Stimulated activated CD4-positive, alpha-beta T cell treated with anti-CD3 and anti-CD28 coated beads, Interleukin-12 subunit alpha, Interleukin-12 subunit beta, amount 100 ng/mL, for 48 hours (primary cell): Measurements from ENCODE around the gene NELFB.
"Not testable (repeated sequence)": the region's sequence is repeated elsewhere in the genome, so short reads cannot be mapped to it uniquely, and the experiment has no call there.

Source experiments
- DNase-seq, 3 donors: peaks; one replicate each; pipeline ENCODE4 v3.0.0-alpha.2; 2020; ENCODE audit warnings: low read depth in 2 of 3, low spot score in 1 of 3

NELFB gene

GRCh38 chr9:137247135-137247915, 7.8 kb upstream of the NELFB start:
- no peak for DNase-seq

GRCh38 chr9:137247916-137248175, 7.3 kb upstream of the NELFB start:
- DNase-seq, result no peak

- no peak for DNase-seq
These were observed 4.6 kb upstream of the NELFB start for GRCh38 chr9:137250329-137251193.

GRCh38 chr9:137251194-137251461, 4.0 kb upstream of the NELFB start, which contains the start of gene STPG3:
TSS of gene STPG3 (plus strand) at chr9:137251286. CDS start at chr9:137251287, 1 bp downstream.
- no peak for DNase-seq

- DNase-seq, result no peak
These were observed 3.4 kb upstream of the NELFB start for GRCh38 chr9:137251490-137252268.

- no peak for DNase-seq
These were observed 2.3 kb upstream of the NELFB start for GRCh38 chr9:137252555-137253506.

GRCh38 chr9:137253717-137254623, 1.2 kb upstream of the NELFB start:
- DNase-seq, result no peak

DNA sequence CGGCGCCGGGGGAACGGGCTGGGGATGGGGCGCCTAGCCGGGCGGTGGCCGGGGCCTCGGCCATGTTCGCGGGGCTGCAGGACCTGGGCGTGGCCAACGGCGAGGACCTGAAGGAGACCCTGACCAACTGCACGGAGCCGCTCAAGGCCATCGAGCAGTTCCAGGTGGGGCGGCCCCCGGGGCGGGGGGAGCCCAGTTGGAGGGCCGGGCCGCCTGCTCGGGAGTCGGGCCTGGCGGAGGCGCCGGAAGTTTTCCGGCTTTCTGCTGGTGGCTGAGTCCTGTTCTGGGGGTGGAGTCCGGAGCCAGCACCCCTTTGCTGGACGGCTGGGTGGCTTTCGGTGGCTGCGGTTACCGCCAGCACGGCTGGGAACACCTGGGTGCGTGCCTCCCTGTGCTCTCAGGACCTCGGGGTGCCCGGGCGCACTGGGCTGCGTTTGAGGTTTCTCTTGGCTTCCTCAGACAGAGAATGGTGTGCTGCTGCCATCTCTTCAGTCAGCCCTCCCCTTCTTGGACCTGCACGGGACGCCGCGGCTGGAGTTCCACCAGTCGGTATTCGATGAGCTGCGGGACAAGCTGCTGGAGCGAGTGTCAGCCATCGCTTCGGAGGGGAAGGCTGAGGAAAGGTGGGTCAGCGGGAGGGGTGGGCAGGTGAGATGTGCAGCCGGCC, 454 bp downstream of the NELFB start:
- DNase-seq, result no peak

GRCh38 chr9:137256362-137256761, 1.2 kb downstream of the NELFB start:
- DNase-seq, result no peak

DNA sequence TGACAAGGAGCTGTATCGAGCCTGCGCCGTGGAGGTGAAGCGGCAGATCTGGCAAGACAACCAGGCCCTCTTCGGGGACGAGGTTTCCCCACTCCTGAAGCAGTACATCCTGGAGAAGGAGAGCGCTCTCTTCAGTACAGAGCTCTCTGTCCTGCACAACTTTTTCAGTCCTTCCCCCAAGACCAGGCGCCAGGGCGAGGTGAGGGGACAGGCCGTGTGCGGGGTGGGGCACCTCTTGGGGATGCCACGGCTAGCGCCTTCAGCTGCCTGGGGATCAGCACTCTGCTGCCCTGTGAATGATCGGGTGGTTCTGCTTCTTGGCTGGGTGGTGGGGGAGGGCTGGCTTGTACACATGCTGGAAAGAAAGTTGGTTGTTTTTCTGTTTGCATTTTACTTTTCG, 1.7 kb downstream of the NELFB start:
- DNase-seq, result no peak

DNA sequence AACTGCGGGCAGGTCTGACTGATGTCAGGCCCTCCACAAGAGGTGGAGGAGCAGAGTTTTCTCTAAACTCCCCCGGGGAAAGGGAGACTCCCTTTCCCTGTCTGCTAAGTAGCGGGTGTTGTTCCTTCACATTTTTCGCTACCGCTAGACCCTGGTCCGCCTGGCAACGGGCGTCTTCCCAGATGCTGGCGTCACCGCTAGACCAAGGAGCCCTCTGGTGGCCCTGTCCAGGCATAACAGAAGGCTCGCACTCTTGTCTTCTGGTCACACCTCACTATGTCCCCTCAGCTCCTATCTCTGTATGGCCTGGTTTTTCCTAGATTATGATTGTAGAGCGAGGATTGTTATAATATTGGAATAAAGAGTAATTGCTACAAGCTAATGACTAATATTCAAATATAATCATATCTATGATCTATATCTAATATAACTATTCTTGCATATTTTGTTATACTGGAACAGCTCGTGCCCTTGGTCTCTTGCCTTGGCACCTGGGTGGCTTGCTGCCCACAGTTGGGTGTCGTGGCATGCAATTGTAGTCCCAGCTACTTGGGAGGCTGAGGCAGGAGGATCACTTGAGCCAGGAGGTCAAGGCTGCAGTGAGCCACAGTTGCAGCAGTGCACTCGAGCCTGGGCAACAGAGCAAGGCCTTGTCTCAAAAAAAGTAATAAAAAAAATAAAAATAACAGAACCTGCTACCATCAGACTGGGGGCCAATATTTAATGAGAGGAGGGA, 7.2 kb downstream of the NELFB start:
- DNase-seq, result not testable (repeated sequence)

DNA sequence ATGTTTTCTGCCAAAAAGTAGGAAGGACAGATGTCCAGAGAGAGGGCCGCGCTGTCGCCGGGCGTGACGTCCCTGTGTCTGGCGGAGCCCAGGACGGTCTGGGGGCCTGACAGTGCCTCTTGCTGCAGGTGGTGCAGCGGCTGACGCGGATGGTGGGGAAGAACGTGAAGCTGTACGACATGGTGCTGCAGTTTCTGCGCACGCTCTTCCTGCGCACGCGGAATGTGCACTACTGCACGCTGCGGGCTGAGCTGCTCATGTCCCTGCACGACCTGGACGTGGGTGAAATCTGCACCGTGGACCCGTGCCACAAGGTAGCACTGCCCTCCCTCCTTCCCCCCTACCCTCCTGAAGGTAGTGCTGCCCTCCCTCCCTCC, 7.8 kb downstream of the NELFB start:
- DNase-seq, result no peak

DNA sequence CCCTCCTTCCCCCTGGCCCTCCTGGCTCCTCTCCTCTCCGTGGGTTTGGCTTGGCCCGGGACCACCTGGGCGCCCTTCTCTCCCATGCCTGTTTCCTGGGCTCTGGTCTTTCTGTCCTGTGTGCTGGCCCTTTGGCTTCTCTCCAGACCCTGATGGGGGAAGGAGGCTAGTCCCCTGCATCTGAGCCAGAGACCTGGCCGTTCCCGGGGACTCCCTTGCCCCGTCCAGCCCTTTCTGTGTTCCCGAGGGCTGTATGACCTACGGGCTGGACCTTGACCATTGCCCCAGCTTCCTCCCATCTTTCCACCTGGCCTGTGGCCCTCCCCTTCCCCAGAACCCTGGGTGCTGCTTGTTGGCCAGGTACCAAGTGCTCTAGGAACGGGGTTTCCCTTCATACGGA, 8.4 kb downstream of the NELFB start:
- no peak for DNase-seq

DNA sequence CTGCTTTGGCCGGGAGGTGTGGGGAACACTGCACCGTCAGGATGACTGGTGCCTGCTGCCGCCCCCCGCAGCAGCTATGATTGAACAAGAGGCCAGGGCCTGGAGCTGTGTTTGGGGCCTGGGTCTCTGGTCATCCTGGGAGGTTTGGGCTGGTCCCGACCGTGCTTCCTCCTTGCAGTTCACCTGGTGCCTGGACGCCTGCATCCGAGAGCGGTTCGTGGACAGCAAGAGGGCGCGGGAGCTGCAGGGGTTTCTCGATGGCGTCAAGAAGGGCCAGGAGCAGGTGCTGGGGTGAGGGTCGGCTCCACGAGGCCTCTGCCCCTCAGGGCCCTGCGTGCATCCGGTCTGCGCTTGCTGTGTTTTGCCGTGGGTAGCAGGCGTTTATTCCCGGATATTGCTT, 8.9 kb downstream of the NELFB start:
- DNase-seq, result no peak

DNA sequence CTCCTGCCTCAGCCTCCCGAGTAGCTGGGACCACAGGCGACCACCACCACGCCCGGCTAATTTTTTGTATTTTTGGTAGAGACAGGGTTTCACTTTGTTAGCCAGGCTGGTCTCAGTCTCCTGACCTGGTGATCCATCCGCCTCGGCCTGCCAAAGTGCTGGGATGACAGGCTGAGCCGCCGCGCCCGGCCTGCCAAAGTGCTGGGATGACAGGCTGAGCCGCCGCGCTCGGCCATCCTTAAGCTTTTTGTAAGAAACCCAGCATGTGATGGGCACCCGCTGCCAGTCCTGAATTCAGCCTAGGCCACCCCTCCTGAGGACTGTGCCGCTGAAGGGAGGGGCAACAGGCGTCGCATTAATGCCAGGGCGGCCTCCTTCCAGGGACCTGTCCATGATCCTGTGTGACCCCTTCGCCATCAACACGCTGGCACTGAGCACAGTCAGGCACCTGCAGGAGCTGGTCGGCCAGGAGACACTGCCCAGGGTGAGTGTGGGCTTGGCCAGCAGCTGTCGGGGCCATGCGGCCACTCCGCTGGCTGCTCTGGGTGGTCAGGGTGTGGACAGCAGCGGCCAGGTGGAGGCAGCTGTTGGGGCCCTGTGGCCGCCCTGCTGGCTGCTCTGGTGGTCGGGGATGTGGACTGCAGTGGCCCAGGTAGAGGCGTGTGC, 10.5 kb downstream of the NELFB start:
- DNase-seq, result no peak

- DNase-seq, result no peak
These were observed 11.0 kb downstream of the NELFB start for GRCh38 chr9:137266162-137266527.

GRCh38 chr9:137266585-137267453, 11.7 kb downstream of the NELFB start:
- DNase-seq, result no peak
